ENCODE measurements around the gene E2F8. TPM values are rescaled to one million over a fixed set of nuclear protein-coding genes. Genes with fewer than 3 reads are reported as not detected.

Gene E2F8
- total and polyA plus RNA-seq, 2 donors (not counting 3 experiments of a cell fraction or from before 2014, with no cell fraction given): 6.5 to 19.1 TPM

DNA sequence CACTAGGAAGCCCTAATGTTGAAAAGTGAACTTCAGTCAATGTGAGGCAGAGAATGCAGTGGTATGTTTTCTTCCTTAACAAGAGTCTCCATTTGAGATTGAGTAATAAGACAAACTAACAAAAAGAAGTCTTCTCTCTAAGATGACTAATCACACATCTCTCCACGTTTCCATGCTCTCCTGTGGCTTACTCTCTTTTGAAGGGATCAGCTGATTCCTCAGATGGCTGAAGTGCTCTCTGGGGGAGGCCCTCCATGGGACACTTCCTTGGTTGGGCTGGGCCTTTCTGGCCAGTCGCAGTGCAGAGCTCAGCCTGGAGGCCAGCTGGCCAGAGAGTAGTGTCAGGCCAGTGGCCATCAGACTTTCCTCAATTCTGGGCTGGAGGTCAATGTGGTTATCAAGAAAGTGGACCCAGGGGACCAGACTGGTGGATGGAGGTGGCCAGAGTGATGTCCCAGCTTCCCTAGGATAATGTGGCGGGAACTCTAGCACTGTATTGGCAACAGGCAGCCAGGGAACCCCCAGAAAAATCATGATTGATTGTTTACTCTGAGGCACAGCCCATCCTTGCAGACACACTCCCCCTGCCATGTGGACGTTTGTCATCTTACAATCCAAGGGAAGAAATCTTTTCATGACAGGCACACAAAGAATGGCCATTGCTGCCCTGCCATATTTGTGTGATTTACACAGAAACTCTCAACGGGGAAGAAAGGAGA is 53.5 kb downstream of the E2F8 start:
- Histone ChIP-seq H3K9me3 (replicated peaks; ENCODE audit: control insufficient read depth, insufficient read depth, low read length) (no peaks in the 10 kb centered on the region), H3K79me2 (ENCODE audit: control insufficient read depth, insufficient read depth, low read length) (no peaks in the 10 kb centered on the region), H3K4me2 (ENCODE audit: insufficient read depth, low read length) (no peak overlapping the region), H3K9me1 (replicated peaks; ENCODE audit: control insufficient read depth, extremely low read depth, insufficient read depth, low read length) (no peaks in the 10 kb centered on the region), H3K4me3 (replicated peaks in 1 of 3; ENCODE audit: insufficient read depth in 1 of 3, low read depth in 1 of 3, low read length in 3 of 3) (no peak overlapping the region), H3K9ac (replicated peaks; ENCODE audit: extremely low read depth, insufficient read depth, low read length) (no peak overlapping the region), H4K20me1 (replicated peaks; ENCODE audit: control insufficient read depth, extremely low read depth, insufficient read depth, low read length) (no peaks in the 10 kb centered on the region), H2AFZ (ENCODE audit: low read depth, low read length) (no peak overlapping the region), H3K4me1 (ENCODE audit: control insufficient read depth, extremely low read depth, insufficient read depth, low read length) (no peaks in the 10 kb centered on the region), H3K27me3 (ENCODE audit: control insufficient read depth in 2 of 2, insufficient read depth in 2 of 2, low read length in 2 of 2) (no peaks in the 10 kb centered on the region), H3K27ac (ENCODE audit: insufficient read depth, low read depth, low read length) (no peak overlapping the region), H3K36me3 (ENCODE audit: control insufficient read depth in 2 of 2, extremely low read depth in 1 of 2, insufficient read depth in 2 of 2, low read length in 2 of 2) (no peaks in the 10 kb centered on the region)
- no peak for FAIRE-seq
- BruUV-seq (replicated peaks): no TSS peak
- ChIA-PET CTCF (interaction anchor here (0.9 kb wide), 1 partner anchor 27 kb away, joined by 4 read pairs; no protein-coding TSS in a partner anchor), POLR2A (no interaction called here)
- TF ChIP-seq, protein P1, sequence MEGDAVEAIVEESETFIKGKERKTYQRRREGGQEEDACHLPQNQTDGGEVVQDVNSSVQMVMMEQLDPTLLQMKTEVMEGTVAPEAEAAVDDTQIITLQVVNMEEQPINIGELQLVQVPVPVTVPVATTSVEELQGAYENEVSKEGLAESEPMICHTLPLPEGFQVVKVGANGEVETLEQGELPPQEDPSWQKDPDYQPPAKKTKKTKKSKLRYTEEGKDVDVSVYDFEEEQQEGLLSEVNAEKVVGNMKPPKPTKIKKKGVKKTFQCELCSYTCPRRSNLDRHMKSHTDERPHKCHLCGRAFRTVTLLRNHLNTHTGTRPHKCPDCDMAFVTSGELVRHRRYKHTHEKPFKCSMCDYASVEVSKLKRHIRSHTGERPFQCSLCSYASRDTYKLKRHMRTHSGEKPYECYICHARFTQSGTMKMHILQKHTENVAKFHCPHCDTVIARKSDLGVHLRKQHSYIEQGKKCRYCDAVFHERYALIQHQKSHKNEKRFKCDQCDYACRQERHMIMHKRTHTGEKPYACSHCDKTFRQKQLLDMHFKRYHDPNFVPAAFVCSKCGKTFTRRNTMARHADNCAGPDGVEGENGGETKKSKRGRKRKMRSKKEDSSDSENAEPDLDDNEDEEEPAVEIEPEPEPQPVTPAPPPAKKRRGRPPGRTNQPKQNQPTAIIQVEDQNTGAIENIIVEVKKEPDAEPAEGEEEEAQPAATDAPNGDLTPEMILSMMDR (IDR thresholded peaks at IDR 0.05; ENCODE audit: extremely low read depth in 1 of 2, insufficient read depth in 1 of 2, low read depth in 1 of 2, low read length in 2 of 2): no peak
- no peak for TF ChIP-seq MYC (IDR thresholded peaks at IDR 0.05; ENCODE audit: low read depth, low read length)
- no peak for DNase-seq (ENCODE audit: low read depth, low spot score)
- dilution Hi-C loops (cut with MboI; ENCODE audit: extremely low pct_ligation_motif_present, low sequenced_read_pairs) (no loop called here), intact Hi-C loops (cut with micrococcal nuclease) (no loop called here)

DNA sequence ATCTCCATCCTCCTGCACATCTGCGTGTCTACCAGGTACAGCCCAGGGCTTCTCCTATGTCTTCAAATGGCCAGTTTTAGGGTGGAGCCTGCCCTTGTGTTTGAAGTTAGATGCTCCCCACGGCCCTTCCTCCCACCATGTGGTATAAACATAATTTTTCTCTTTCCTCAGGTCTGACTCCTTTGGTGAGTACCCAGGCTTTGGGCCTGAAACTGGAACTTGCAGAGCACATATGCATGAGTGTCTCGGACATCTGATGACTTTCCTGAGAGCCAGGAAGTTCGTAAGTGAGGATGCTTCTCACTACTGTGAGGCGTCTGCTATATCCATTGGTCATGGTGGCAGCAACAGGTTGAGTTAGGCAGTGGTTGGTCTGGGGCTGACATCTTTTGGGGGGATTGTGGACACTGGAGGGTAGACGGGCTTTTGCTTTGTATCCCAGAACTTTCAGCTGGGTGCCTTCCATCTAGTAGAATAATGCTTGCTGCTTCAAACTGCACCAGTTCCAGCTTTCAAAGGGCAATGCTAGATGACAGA is 55.2 kb downstream of the E2F8 start:
- no peaks in the 10 kb centered on the region for H3K4me1 ChIP-seq (ENCODE audit: control insufficient read depth, extremely low read depth, insufficient read depth, low read length)
- no peak overlapping the region for H3K4me3 ChIP-seq (replicated peaks in 1 of 3; ENCODE audit: insufficient read depth in 1 of 3, low read depth in 1 of 3, low read length in 3 of 3)
- TF ChIP-seq GATA2 (IDR thresholded peaks at IDR 0.05; ENCODE audit: insufficient read depth, insufficient read length, low read depth, low read length) (no peak), POLR2A (IDR thresholded peaks at IDR 0.05; ENCODE audit: low read depth, low read length) (no peak), JUN (IDR thresholded peaks at IDR 0.05; ENCODE audit: borderline replicate concordance, insufficient read depth, insufficient read length, low read depth) (no peak), MYC (IDR thresholded peaks at IDR 0.05; ENCODE audit: low read depth, low read length) (no peak), EZH2 (IDR thresholded peaks at IDR 0.05; ENCODE audit: borderline replicate concordance, low read depth, low read length, severe bottlenecking) (no peak), FOS (IDR thresholded peaks at IDR 0.05; ENCODE audit: borderline replicate concordance, insufficient read depth, low read length) (no peak), POLR2AphosphoS5 (IDR thresholded peaks at IDR 0.05; ENCODE audit: insufficient read depth, low read depth, low read length) (no peak)
- TF ChIP-seq, protein P2, sequence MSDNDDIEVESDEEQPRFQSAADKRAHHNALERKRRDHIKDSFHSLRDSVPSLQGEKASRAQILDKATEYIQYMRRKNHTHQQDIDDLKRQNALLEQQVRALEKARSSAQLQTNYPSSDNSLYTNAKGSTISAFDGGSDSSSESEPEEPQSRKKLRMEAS (IDR thresholded peaks at IDR 0.05; ENCODE audit: insufficient read depth, insufficient read length): no peak
- TF ChIP-seq, protein P1 (IDR thresholded peaks at IDR 0.05; ENCODE audit: extremely low read depth in 1 of 2, insufficient read depth in 1 of 2, low read depth in 1 of 2, low read length in 2 of 2): no peak
- no peak overlapping the region for H2AFZ ChIP-seq (ENCODE audit: low read depth, low read length)
- no TSS peak for BruUV-seq (replicated peaks)
- no peak overlapping the region for H3K27ac ChIP-seq (ENCODE audit: insufficient read depth, low read depth, low read length)
- dilution Hi-C loops (cut with MboI; ENCODE audit: extremely low pct_ligation_motif_present, low sequenced_read_pairs) (no loop called here), intact Hi-C loops (cut with micrococcal nuclease) (no loop called here)
- H3K9ac ChIP-seq (replicated peaks; ENCODE audit: extremely low read depth, insufficient read depth, low read length): no peak overlapping the region
- H3K79me2 ChIP-seq (ENCODE audit: control insufficient read depth, insufficient read depth, low read length): no peaks in the 10 kb centered on the region
- H3K36me3 ChIP-seq (ENCODE audit: control insufficient read depth in 2 of 2, extremely low read depth in 1 of 2, insufficient read depth in 2 of 2, low read length in 2 of 2): no peaks in the 10 kb centered on the region
- no peak overlapping the region for H3K4me2 ChIP-seq (ENCODE audit: insufficient read depth, low read length)
- no peaks in the 10 kb centered on the region for H3K9me1 ChIP-seq (replicated peaks; ENCODE audit: control insufficient read depth, extremely low read depth, insufficient read depth, low read length)
- ChIA-PET CTCF (interaction anchor here (0.8 to 0.9 kb wide), 2 partner anchors 14 kb away, joined by 3 read pairs; no protein-coding TSS in a partner anchor), POLR2A (no interaction called here)
- DNase-seq (ENCODE audit: low read depth, low spot score) (no peak), FAIRE-seq (no peak)
- H3K9me3 ChIP-seq (replicated peaks; ENCODE audit: control insufficient read depth, insufficient read depth, low read length): no peaks in the 10 kb centered on the region
- no peaks in the 10 kb centered on the region for H3K27me3 ChIP-seq (ENCODE audit: control insufficient read depth in 2 of 2, insufficient read depth in 2 of 2, low read length in 2 of 2)
- no peaks in the 10 kb centered on the region for H4K20me1 ChIP-seq (replicated peaks; ENCODE audit: control insufficient read depth, extremely low read depth, insufficient read depth, low read length)

Measured in endothelial cell of umbilical vein (primary cell).